GM21367 (cell line): ENCODE measurements around the gene GNB2.
"Not testable (repeated sequence)": the region's sequence is repeated elsewhere in the genome, so short reads cannot be mapped to it uniquely, and the experiment has no call there.

Experiments
- ATAC-seq: cut with Tn5 transposase; IDR thresholded peaks from one replicate; pipeline ENCODE4 v1.9.1; 2021; ENCODE audit not compliant: unreplicated experiment

GNB2 gene

GRCh38 chr7:100662194-100662776 is 11.3 kb upstream of the GNB2 start:
- ATAC-seq: not testable (repeated sequence)

- no peak for ATAC-seq
Observed at GRCh38 chr7:100665168-100665726, 8.3 kb upstream of the GNB2 start.

- ATAC-seq: no peak
Observed at GRCh38 chr7:100667331-100668068, 6.0 kb upstream of the GNB2 start.

- ATAC-seq: no peak
Observed at GRCh38 chr7:100668069-100668449, 5.5 kb upstream of the GNB2 start.

GRCh38 chr7:100669106-100669505 is 4.4 kb upstream of the GNB2 start:
- ATAC-seq: not testable (repeated sequence)

GRCh38 chr7:100670074-100670473 is 3.5 kb upstream of the GNB2 start:
- no peak for ATAC-seq

- ATAC-seq: no peak
Observed at GRCh38 chr7:100671353-100672327, 1.9 kb upstream of the GNB2 start.

- ATAC-seq: no peak
Observed at GRCh38 chr7:100673942-100674410, 436 bp downstream of the GNB2 start.

- ATAC-seq: no peak
Observed at GRCh38 chr7:100674411-100675104, 1.0 kb downstream of the GNB2 start.

- ATAC-seq: no peak
Observed at GRCh38 chr7:100675105-100675451, 1.5 kb downstream of the GNB2 start.

GRCh38 chr7:100675581-100676350 is 2.2 kb downstream of the GNB2 start:
- ATAC-seq: no peak

- no peak for ATAC-seq
Observed at GRCh38 chr7:100676501-100677306, 3.2 kb downstream of the GNB2 start.

GRCh38 chr7:100677308-100678267 is 4.0 kb downstream of the GNB2 start:
- ATAC-seq: no peak

GRCh38 chr7:100678291-100678984 is 4.9 kb downstream of the GNB2 start:
- no peak for ATAC-seq

- no peak for ATAC-seq
Observed at GRCh38 chr7:100679129-100679926, 5.8 kb downstream of the GNB2 start.

GRCh38 chr7:100679927-100680575 is 6.5 kb downstream of the GNB2 start:
- ATAC-seq: no peak
